Left lobe of liver (tissue), 2 donors: Measurements from ENCODE around the gene CDC6. TPM values are rescaled to one million over a fixed set of nuclear protein-coding genes. Genes with fewer than 3 reads are reported as not detected.
A peak's percentile ranks its signal among the peaks of the same experiment; 100 is the strongest.
"Not testable (repeated sequence)": the region's sequence is repeated elsewhere in the genome, so short reads cannot be mapped to it uniquely, and the experiment has no call there.

Experiments used
- ATAC-seq: fragments of 200-7000 bp; cut with Tn5 transposase; one replicate; pipeline ENCODE4 v1.9.1; 2020; ENCODE audit warnings: mild to moderate bottlenecking, moderate library complexity
- DNase-seq: peaks from one replicate; pipeline ENCODE4 v3.0.0-alpha.2; 2020; ENCODE audit warnings: low spot score
- total RNA-seq: library from RNA; stranded (reverse); gene quantifications from one replicate; pipeline ENCODE4 v1.2.1, GENCODE V29; 2021
- donor health status: DM: no; HTN: no; CAD: no; lungs with moderate emphysema.
- donor health status: DM: no; HTN: yes; CAD: no.

Gene CDC6
- total RNA-seq, 1 donor from 2014 or later = 1.5 TPM

DNA sequence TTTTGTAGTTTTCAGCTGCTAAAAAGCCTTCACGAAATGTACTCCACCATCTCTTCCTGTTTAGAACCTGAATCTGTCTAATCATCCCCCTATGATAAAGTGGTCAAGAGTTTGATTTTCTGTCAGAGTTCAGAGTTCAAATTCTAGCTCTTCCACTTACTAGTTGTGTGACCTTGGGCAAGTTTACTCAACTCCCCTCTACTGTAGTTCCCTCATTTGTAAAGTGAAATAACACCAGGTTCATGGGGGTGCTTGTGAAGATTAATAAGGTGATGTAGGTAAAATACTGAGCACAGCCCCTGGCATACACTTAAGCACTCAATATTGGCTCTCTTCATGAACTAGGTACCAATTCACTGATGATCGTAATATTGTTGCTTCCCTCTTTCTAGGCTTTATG lies 1.2 kb upstream of the CDC6 start:
- DNase-seq (no peak), ATAC-seq (no peak)

DNA sequence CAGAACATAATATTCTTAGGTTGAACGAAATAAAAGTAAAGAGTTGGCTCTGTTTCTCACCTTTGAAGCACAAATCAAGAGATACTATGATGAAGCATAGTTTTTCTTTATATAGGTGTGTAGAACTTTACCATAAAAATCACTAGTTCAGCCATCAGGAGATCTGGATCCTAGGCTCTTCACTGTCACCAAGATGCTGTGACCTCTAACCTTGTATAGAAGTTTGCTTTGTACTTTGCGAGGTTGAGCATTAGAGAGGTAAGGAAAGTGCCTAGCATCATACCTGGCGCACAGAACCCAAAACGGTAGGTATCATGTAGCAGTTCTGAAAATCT lies 553 bp upstream of the CDC6 start:
- DNase-seq = no peak
- peak; percentile 1 for ATAC-seq

DNA sequence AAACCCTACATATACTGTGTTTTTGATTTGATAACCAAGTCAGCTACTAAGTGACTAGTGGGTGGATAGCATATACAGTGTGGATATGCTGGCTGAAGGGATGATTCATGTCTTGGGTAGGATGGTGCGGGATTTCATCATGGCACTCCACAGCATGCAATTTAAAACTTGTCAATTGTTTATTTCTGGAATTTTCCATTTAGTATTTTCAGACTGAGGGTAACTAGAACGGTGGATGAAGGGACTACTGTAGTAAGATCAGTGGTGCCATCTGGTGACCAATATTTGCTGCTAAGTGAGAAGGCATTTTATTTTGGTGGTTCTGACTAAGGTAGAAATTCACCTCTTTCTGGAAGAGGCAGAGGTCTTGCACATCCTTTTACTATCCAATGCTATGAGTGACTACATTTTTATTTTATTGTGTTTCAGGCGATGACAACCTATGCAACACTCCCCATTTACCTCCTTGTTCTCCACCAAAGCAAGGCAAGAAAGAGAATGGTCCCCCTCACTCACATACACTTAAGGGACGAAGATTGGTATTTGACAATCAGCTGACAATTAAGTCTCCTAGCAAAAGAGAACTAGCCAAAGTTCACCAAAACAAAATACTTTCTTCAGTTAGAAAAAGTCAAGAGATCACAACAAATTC lies 3.1 kb downstream of the CDC6 start:
- ATAC-seq (peak; percentile 46), DNase-seq (no peak)

DNA sequence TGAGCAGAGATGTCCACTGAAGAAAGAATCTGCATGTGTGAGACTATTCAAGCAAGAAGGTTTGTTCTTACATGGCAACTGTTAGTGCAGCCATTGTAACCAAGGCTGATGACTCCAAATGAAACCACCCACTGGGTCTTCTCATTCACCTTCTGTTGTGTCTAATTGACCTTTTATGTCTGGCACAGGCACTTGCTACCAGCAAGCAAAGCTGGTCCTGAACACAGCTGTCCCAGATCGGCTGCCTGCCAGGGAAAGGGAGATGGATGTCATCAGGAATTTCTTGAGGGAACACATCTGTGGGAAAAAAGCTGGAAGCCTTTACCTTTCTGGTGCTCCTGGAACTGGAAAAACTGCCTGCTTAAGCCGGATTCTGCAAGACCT lies 3.6 kb downstream of the CDC6 start:
- DNase-seq = no peak
- ATAC-seq = no peak

DNA sequence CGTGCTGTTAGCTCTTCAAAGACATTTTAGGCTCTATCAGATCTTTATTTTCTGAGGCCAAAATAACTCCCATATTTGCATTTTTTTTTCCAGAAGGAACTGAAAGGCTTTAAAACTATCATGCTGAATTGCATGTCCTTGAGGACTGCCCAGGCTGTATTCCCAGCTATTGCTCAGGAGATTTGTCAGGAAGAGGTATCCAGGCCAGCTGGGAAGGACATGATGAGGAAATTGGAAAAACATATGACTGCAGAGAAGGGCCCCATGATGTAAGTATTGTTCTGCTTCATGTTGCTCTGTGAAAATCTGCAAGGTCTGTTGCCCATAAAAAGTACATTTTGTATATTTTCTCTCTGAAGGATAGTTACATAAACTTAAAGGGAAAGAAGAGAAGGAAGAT lies 5.7 kb downstream of the CDC6 start:
- DNase-seq = no peak

DNA sequence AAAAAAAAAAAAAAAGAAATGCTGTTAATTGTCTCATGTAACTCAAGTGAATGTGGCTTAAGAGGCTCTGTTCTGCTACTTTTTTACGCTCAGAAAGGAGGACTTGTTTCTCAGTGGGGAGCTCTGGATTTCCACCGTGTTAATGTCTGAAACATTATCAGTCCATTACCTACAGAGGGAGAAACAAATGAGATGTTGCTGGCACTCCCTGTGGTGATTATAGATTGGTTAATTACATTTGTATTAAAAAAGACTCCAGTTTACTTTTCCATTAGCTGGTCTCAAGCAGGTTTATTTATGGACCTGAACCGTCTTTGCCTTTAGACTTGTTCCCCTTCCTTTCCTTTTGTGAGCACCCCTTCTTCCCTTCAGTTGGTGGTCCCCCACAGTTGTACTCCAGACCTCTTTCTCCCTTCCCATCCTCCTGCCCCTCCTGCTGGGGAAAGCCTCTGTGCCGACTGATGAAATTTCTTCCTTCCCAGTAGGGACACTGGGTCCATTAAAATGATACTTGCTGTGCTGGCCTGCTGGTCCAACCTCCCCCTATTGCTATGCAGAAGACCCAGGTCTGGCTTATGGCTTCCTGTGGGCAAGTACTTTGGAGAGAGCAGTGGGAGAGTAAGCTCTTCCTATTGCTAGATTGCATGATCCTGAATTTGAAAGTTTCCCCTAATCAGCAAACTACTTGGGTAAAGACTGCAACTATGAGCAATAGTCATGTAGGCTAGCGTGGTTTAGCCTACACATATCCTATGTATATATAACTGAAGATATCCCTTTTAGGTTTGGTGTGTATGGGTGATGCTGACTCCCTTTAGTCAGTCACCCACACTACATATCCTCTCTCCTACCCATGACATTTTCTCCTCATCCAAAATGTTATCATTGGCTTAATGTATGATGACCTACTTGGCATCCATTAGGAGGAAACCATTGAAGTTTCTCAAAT lies 8.1 kb downstream of the CDC6 start:
- no peak for DNase-seq
- ATAC-seq = no peak

More for the DNA sequence above, 5.7 kb downstream of the CDC6 start:
- no peak for ATAC-seq

DNA sequence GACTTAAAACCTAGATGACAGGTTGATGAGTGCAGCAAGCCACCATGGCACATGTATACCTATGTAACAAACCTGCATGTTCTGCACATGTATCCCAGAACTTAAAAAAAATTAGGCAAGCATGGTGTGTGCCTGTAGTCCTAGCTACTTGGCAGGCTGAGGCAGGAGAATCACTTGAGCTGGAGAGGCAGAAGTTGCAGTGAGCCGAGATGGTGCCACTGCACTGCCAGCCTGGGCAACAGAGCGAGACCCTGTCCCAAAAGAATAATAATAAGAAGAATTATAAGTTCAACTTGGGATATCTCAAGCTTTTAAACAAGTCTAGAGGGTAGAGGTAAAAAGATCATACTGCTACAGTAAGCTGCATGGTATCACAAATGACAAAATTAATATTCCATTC lies 9.8 kb downstream of the CDC6 start:
- ATAC-seq (no peak), DNase-seq (no peak)

DNA sequence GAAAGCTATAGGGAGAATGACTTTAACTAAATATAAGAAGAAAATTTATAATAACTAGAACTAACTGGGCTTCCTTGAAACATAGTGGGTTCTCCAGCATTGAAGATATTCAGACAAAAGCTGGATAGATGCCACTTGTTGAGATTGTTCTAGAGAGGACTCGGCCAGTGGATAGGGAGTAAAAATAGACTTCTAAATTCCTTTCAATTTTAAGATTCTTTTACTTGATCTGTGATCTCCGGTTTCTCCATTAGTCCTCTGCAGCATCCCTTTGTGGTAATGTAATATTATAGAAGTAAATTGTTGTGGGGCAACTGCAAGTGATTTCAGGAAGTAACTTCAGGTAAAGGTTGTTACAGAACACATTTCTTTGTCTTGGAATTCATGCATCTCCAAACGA lies 11.0 kb downstream of the CDC6 start:
- ATAC-seq (no peak), DNase-seq (no peak)

DNA sequence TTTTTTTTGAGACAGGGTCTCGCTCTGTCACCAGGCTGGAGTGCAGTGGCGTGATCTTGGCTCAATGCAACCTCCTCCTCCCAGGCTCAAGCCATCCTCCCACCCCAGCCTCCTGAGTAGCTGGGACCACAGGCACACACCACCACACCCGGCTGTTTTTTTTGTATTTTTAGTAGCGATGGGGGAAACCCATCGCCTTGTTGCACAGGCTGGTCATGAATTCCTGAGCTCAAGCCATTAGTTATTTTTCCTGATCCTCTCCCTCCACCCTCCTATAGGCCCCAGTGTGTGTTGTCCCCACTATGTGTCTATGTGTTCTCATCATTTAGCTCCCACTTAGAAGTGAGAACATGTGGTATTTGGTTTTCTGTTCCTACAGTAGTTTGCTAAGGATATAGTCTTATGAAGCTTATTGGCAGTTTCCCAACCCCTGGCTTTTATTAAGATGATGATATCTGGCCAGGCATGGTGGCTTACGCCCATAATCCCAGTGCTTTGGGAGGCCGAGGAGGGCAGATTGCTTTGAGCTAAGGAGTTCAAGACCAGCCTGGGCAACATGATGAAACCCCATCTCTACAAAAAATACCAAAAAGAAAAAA lies 11.6 kb downstream of the CDC6 start:
- not testable (repeated sequence) for DNase-seq, ATAC-seq

DNA sequence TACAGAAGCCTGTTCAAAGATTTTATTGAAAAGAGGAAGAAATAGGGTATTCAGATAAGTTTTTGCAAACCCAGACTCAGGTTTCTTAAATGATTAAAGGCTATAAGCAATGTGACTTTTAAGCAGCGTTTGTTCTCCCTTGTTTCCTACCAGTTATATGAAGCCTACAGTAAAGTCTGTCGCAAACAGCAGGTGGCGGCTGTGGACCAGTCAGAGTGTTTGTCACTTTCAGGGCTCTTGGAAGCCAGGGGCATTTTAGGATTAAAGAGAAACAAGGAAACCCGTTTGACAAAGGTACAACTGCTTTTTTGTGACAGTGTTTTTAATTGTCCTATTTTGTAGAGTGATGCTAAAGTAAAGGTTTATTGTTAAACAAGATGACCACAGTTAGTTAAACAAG lies 13.6 kb downstream of the CDC6 start:
- no peak for DNase-seq
- peak; percentile 79 for ATAC-seq

DNA sequence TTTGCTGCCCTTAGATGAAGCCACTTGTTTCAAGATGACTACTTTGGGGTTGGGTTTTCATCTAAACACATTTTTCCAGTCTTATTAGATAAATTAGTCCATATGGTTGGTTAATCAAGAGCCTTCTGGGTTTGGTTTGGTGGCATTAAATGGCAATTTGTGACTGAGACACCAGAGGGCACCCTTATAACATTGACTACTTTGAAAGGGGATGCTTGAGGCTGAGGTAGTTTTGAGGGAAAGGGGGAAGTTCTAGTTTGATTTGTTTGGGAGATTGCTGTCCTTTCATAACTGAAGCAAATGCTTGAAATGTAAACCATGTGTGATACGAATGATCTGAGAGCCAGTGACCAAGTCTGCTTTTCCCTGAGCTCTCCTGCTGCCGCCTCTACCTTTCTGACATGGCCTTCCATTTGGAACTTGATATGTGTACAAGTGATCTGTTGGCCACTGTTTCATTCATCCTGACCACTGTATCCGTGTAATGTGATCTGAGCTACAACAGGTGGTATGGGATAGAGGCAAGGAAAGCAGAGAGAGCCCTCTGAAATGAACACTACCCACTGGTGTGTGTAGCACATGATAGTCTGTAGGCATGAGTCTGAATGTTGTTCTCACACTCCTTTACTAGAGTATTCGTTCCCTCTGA lies 15.5 kb downstream of the CDC6 start:
- no peak for DNase-seq

DNA sequence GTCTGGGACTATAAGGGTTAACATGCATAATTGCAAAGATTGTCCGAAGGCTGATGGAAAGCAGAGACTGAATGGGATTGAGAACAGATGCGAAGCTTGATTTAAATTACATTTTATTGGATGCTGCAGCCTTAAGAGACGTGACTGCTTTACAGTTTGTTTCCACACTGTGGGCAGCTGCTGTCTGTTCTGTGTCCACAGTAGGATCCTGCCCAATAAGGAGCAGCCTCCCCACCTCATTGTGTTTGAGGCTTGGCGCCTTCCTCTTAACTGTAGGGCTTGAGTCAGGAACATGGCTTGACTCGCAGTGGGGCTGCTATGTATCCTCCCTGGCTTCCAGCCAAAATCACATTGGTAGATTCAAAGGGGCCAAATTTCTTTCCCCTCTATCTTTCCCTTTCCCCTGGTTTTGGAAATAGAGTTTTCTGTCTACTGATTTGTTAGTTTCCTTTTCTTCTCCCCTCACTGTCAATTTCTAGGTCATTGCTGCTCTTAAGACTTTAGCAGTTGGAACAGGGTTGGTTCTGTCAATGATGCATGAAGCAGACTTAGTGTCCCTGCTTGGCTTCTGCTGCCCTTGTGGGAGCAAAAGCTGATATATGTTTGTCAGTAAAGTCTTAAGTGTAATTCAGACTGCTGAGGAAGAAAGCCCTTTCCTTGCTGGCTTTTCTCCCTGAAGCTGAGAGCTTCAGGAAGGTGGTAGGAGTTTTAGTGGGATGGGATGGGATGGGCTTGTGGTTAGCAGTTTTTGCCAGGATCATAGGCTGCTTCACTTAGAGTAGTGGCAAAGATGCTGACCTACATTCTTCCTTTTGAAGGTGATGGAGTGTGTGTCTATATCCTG lies 16.3 kb downstream of the CDC6 start:
- no peak for ATAC-seq
- DNase-seq = no peak

More for the DNA sequence above, 15.5 kb downstream of the CDC6 start:
- peak; percentile 86 for ATAC-seq

DNA sequence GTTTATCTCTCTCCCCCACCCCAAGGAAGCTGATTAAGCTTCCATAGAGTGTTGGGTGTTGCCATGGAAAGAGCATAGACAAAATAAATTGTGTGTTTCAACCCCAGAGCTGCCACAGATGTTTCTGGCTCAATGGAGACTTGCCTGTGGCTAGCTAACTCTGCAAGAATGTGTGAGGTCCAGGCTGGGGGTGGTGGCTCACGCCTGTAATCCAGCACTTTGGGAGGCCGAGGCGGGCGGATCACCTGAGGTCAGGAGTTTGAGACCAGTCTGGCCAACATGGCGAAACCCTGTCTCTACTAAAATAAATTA lies 16.8 kb downstream of the CDC6 start:
- not testable (repeated sequence) for DNase-seq, ATAC-seq

DNA sequence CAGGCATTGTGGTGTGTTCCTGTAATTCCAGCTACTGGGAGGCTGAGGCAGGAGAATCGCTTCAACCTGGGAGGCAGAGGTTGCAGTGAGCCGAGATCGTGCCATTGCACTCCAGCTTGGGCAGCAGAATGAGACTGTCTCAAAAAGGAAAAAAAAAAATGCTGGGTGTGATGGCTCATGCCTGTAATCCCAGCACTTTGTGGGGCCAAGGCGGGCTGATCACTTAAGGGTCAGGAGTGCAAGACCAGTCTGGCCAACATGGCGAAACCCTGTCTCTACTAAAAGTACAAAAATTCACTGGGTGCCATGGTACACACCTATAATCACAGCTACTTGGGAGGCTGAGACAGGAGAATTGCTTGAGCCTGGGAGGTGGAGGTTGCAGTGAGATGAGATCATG lies 17.2 kb downstream of the CDC6 start:
- ATAC-seq, DNase-seq: not testable (repeated sequence)

DNA sequence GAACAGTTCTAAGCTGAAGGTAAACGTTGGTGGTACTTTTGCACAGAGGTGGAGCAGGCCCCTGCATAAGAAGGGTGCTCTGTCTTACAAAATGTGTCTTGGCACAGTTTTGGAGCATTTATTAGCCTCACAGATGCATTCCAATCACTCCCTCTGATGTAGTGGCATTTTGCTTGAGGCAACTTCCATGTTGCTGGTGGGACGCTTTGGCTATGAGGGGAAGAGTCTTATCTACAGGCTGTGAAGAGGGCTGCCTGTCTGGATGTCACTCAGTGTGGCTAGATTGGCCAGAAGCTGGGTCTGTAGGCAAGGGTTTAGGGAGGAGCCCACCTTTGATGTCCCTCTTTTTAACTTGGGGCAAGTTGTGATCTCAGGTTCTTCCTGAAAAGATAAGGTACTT lies 18.7 kb downstream of the CDC6 start:
- ATAC-seq (no peak), DNase-seq (no peak)

DNA sequence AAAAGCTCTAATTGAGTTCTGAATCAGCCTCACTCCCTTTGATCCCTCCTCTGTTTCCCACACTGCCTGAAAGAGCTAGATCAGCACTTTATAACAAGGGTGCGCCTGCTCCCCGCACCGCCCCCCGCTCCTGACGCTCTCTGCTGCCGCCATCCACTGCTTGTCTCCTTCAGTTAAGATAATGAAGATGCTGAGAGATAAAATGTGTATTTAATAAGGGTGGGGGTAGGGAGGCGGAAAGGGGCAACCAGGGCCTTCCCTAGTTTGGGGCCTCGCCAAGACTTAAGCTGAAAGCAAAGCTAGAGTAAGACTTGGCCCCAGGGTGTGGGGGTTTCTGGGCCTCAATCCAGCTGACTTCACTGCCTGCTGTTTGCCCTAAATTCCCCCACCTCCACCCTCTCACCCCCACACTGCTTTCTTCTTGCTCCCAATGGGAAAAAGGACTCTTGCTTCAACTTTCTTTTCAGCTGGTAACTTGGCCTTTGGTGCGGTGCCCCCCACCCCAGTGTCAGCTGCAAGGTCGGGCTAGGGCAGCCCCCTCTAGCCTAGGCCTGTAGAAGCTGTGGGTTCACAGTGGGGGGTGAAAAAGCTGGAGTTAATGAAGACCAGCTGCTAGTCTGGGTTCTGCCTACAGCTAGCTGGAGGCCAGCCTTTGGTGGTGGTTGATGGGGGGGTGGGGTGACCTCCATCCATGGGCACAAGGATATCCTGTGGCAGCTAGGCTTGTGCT lies 19.5 kb downstream of the CDC6 start:
- DNase-seq (no peak), ATAC-seq (no peak)

DNA sequence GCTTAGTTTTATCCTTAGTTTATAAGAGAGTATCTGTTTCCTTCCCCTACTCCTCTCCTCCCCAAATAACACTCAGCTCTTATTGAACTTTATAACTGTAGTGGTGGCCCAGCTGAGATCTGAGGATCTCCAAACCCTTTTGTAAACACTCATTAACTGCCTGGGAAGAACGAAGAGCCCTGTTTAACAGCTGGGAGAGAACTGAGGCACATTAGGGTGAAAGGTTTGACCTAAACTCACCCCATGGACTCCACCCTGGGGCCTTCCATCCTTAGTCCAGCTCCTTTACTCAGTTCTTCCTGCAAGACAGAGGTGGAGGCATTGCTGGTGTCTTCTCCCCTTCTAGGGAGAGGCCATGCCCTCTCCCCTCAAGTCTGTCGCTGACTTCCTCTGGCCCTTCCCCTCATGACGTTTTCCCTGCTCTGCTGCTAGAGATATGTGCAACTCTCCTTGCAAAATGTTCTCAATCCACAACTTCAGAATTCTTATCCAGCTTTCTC lies 20.1 kb downstream of the CDC6 start:
- DNase-seq = no peak
- peak; percentile 17 for ATAC-seq

DNA sequence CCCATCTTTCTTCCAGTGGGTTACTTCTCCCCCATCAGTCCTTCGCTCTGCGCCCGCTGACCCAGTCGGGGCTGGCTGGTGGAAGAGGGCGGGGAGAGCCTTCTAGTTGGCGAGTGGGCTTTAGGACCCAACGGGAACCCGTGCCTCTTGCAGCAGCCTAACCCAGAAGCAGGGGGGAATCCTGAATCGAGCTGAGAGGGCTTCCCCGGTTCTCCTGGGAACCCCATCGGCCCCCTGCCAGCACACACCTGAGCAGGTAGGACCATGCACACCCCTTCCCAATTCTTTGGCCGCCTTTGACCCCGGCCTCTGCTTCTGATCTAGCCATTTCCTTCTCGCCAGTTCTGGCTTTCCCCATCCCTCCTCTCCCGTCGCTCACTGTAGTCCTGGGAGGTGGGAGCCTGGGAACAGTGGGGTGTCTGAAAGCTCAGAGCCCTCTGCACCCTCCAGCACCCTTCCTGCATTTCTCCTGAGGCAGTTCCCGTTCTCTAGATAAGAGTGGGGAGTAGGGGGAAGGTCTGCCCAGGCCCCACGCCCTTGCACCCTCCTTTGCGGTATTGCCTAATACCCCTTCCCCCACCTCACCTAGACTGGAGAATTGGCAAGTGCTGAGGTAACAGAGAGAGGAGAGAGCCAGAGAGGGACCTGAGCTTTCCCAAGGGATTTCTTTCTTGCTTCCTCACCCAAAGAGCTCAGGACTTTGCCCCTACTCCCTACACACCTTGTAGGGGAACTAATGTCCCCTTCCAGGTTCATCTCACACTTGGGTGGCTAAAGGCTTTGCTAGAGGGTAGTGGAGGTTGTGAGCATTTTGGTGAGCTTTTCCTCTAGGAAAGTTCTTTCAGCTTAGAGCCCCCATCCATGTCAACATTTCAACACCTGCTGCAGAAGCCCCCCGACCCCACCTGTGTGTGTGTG lies 21.6 kb downstream of the CDC6 start, which contains the start of gene RARA:
Gene RARA, plus strand, starts transcription at position 150 of the 918 bp plus-strand sequence. CDS start 22,039 bp downstream, outside the sequence.
- DNase-seq = no peak
- peak; percentile 45 for ATAC-seq
